Activated B cell treated with CpG ODN at 0.5 μM for 24 hours (primary cell): ENCODE measurements around the gene CD14. TPM values are rescaled to one million over a fixed set of nuclear protein-coding genes. Genes with fewer than 3 reads are reported as not detected.
"Not testable (repeated sequence)": the region's sequence is repeated elsewhere in the genome, so short reads cannot be mapped to it uniquely, and the experiment has no call there.

ENCODE experiments used
- ATAC-seq: fragments of 200-7000 bp; cut with Tn5 transposase; one replicate; pipeline ENCODE4 v1.10.0; 2021; ENCODE audit warnings: low read depth, mild to moderate bottlenecking, moderate library complexity
- CTCF ChIA-PET: fragments of 350-600 bp; sonication (Branson Sonifier 250); formaldehyde crosslinking; loops from one replicate; lab custom pipeline; 2021; ENCODE audit warnings: antibody characterized with exemption; lab: Charles Lee
- POLR2A ChIA-PET: fragments of 350-600 bp; sonication (Branson Sonifier 250); formaldehyde crosslinking; loops from one replicate; lab custom pipeline; 2021; ENCODE audit warnings: antibody characterized with exemption; lab: Charles Lee
- DNase-seq: peaks from one replicate; pipeline ENCODE4 v3.0.0; 2022
- H3K27ac Mint-ChIP-seq: one replicate; pipeline ENCODE4 v1.8.0; 2020; ENCODE audit warnings: mixed read lengths
- H3K27me3 Mint-ChIP-seq: one replicate; pipeline ENCODE4 v1.8.0; 2021; ENCODE audit warnings: mixed read lengths
- H3K36me3 Mint-ChIP-seq: one replicate; pipeline ENCODE4 v1.8.0; 2021; ENCODE audit warnings: low read depth, mixed read lengths
- H3K4me1 Mint-ChIP-seq: one replicate; pipeline ENCODE4 v1.8.0; 2021; ENCODE audit warnings: mixed read lengths
- H3K4me3 Mint-ChIP-seq: one replicate; pipeline ENCODE4 v1.8.0; 2020; ENCODE audit warnings: mild to moderate bottlenecking, mixed read lengths
- H3K9me3 Mint-ChIP-seq: one replicate; pipeline ENCODE4 v1.8.0; 2020; ENCODE audit warnings: mixed read lengths
- CTCF ChIP-seq: fragments of 200-600 bp; IDR thresholded peaks from one replicate; pipeline ENCODE4 v1.8.0; 2022; ENCODE audit warnings: antibody characterized with exemption, mild to moderate bottlenecking
- intact Hi-C: fragments of 100-400 bp; cut with micrococcal nuclease; formaldehyde crosslinking; loops from one replicate; pipeline ENCODE4 v1.15.1; 2024
- total RNA-seq: library from RNA; stranded (reverse); gene quantifications from 2 replicates; pipeline ENCODE4 v1.2.3, GENCODE V29; 2022

CD14 gene
- total RNA-seq, 1 donor from 2014 or later, result 1.2 TPM

DNA sequence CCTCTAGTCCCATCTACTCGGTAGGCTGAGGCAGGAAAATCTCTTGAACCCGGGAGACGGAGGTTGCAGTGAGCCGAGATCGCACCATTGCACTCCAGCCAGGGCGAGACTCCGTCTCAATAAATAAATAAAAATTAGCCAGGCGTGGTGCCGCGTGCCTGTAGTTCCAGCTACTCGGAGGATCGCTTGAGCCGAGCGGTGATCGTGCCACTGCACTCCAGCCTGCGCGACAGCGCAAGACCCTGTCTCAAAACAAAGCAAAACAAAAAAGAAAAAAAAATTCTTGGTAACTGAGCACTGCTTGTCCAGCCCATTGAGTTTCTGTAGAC, 31.0 kb upstream of the CD14 start:
- Mint-ChIP-seq H3K27ac (peak overlapping the region; percentile 95), H3K4me1 (peaks cover 30% of the 10 kb centered on the region), H3K4me3 (peak overlapping the region; percentile 97), H3K9me3 (no peaks in the 10 kb centered on the region), H3K27me3 (no peaks in the 10 kb centered on the region), H3K36me3 (peaks cover 69% of the 10 kb centered on the region)
- TF ChIP-seq CTCF, result no peak
- no peak for ATAC-seq
- no peak for DNase-seq
- ChIA-PET POLR2A (interaction anchor here (0.6 to 3.3 kb wide), 7 partner anchors 17 to 1578 kb away, joined by 3 to 42 read pairs (median 10); partner anchors contain the start of genes ANKHD1, EIF4EBP3, HARS1 and HARS2), CTCF (no interaction called here)
- intact Hi-C loops, result loop anchor here (1.0 to 10.0 kb wide), 9 partner anchors 17 to 549 kb away; partner anchors contain the start of genes ANKHD1, APBB3, HARS1 and HARS2

- H3K27ac Mint-ChIP-seq, ATAC-seq, DNase-seq, H3K9me3 Mint-ChIP-seq, H3K4me1 Mint-ChIP-seq, H3K27me3 Mint-ChIP-seq, CTCF ChIA-PET, H3K4me3 Mint-ChIP-seq: not testable (repeated sequence)
- POLR2A ChIA-PET, result interaction anchor here (1.3 kb wide), 1 partner anchor 13 kb away, joined by 3 read pairs; the partner anchor contains the start of genes IK and NDUFA2
- peaks cover 76% of the 10 kb centered on the region for H3K36me3 Mint-ChIP-seq
- intact Hi-C loops, result loop anchor here (10.0 kb wide), 1 partner anchor 546 kb away; the partner anchor contains the start of gene PURA
These were observed 27.4 kb upstream of the CD14 start for GRCh38 chr5:140660371-140660770.

GRCh38 chr5:140658870-140659269, 25.9 kb upstream of the CD14 start:
- POLR2A ChIA-PET, result interaction anchor here (0.9 kb wide), 1 partner anchor 11 kb away, joined by 4 read pairs; the partner anchor contains the start of genes IK and NDUFA2
- no peak overlapping the region for H3K27ac Mint-ChIP-seq
- ATAC-seq (no peak), DNase-seq (no peak)
- H3K27me3 Mint-ChIP-seq, result no peaks in the 10 kb centered on the region
- intact Hi-C loops, result no loop called here
- H3K36me3 Mint-ChIP-seq, result peaks cover 84% of the 10 kb centered on the region
- H3K4me1 Mint-ChIP-seq, result no peaks in the 10 kb centered on the region
- H3K9me3 Mint-ChIP-seq, result no peaks in the 10 kb centered on the region
- TF ChIP-seq CTCF, result no peak
- no peak overlapping the region for H3K4me3 Mint-ChIP-seq
- CTCF ChIA-PET, result no interaction called here

DNA sequence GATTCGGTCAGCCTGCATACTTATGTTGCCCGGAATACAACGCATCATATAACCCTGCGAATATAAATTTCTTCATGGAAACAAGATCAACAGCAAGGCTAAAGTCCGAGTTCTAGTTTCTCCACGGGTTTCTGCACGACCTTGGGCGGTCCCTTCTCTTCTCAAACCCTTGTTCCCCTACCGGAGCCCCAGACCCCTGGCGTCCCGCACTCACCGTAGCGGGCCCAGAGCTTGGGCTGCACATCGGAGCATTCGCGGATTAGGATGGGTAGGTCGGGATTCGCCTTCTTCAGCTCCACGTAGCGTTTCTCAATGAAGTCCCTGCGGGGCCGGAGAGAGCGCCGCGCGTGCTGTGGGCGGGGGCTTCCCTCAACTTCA, 14.1 kb upstream of the CD14 start:
- ATAC-seq, result no peak
- TF ChIP-seq CTCF, result no peak
- Mint-ChIP-seq H3K4me3 (peak overlapping the region; percentile 99), H3K27ac (peak overlapping the region; percentile 98), H3K4me1 (peaks cover 38% of the 10 kb centered on the region), H3K36me3 (peaks cover 75% of the 10 kb centered on the region), H3K27me3 (no peaks in the 10 kb centered on the region), H3K9me3 (no peaks in the 10 kb centered on the region)
- no peak for DNase-seq
- POLR2A ChIA-PET, result interaction anchor here (0.6 to 3.2 kb wide), 26 partner anchors 8 to 365 kb away, joined by 3 to 43 read pairs (median 6); partner anchors contain the start of genes ANKHD1, APBB3, EIF4EBP3 and HARS1
- intact Hi-C loops, result loop anchor here (1.0 to 10.0 kb wide), 10 partner anchors 8 to 1245 kb away; partner anchors contain the start of genes ANKHD1, APBB3, CD14 and CYSTM1
- CTCF ChIA-PET, result interaction anchor here (0.9 to 2.5 kb wide), 4 partner anchors 8 to 275 kb away, joined by 3 to 12 read pairs (median 7); partner anchors contain the start of gene EIF4EBP3

- TF ChIP-seq CTCF, result no peak
- peaks cover 40% of the 10 kb centered on the region for H3K4me1 Mint-ChIP-seq
- H3K4me3 Mint-ChIP-seq, result no peak overlapping the region
- intact Hi-C loops, result loop anchor here (10.0 kb wide), 1 partner anchor 468 kb away; the partner anchor contains the start of gene CYSTM1
- ATAC-seq, result no peak
- no peaks in the 10 kb centered on the region for H3K9me3 Mint-ChIP-seq
- peaks cover 45% of the 10 kb centered on the region for H3K36me3 Mint-ChIP-seq
- no peak overlapping the region for H3K27ac Mint-ChIP-seq
- CTCF ChIA-PET, result no interaction called here
- no peaks in the 10 kb centered on the region for H3K27me3 Mint-ChIP-seq
- POLR2A ChIA-PET, result no interaction called here
- no peak for DNase-seq
These were observed 9.7 kb upstream of the CD14 start for GRCh38 chr5:140642718-140643117.
